ENCODE data around the gene MYB. TPM values are rescaled to one million over a fixed set of nuclear protein-coding genes. Genes with fewer than 3 reads are reported as not detected.

Gene MYB
- total RNA-seq, 1 experiment from 2014 or later = 3.7 TPM

DNA sequence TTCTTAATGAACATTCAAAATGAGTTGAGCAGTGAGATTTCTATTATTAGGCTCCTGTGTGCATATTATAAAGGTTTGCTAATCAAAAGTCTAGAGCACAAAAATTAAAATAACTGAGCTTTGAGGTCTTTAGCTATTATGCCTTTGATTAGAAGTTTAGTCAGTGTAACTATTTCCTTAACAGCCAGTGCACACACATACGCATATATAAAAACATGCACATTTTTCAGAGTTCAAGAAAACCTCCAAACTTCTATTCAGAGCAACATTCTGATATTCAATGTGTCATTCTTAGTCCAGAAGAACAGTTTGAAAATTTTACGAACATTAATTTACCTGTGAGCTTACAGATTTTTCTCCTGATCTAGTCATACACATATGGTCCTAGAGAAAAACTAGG lies 48.3 kb upstream of the MYB start (continued):
- no peak for TF ChIP-seq FOSL1 (IDR thresholded peaks at IDR 0.05; ENCODE audit: low read depth)
- no peak for TF ChIP-seq EGR1 (IDR thresholded peaks at IDR 0.05; ENCODE audit: low read depth)
- TF ChIP-seq, protein P1, sequence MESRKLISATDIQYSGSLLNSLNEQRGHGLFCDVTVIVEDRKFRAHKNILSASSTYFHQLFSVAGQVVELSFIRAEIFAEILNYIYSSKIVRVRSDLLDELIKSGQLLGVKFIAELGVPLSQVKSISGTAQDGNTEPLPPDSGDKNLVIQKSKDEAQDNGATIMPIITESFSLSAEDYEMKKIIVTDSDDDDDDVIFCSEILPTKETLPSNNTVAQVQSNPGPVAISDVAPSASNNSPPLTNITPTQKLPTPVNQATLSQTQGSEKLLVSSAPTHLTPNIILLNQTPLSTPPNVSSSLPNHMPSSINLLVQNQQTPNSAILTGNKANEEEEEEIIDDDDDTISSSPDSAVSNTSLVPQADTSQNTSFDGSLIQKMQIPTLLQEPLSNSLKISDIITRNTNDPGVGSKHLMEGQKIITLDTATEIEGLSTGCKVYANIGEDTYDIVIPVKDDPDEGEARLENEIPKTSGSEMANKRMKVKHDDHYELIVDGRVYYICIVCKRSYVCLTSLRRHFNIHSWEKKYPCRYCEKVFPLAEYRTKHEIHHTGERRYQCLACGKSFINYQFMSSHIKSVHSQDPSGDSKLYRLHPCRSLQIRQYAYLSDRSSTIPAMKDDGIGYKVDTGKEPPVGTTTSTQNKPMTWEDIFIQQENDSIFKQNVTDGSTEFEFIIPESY (IDR thresholded peaks at IDR 0.05; ENCODE audit: extremely low read depth, insufficient replicate concordance, low read length) = no peak
- no peak for TF ChIP-seq POLR2A (IDR thresholded peaks at IDR 0.05; ENCODE audit: borderline replicate concordance, extremely low read depth, insufficient read depth, insufficient read length)

DNA sequence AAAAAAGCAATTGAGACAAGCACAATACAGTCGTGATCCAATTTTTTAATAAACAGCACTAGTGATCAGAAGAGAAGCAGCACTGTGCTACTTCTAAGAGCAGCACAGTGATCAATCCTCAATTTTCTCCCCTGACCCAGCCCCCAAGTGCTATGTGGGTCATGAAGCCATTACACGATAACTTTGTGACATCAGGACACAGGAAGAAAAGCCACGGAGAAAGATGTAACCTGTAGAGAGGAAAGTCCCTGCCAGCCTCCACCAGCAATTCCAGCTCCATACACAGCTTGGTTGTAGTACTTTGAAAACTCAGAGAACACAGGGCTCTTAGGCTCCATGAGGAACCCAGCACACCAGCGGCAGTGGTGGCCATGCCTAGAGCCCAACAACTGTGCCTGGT lies 45.3 kb upstream of the MYB start:
- Histone ChIP-seq H3K79me2 (ENCODE audit: insufficient read depth, low read length) (no peaks in the 10 kb centered on the region), H3K9me2 (ENCODE audit: insufficient read depth) (no peaks in the 10 kb centered on the region), H3K9ac (ENCODE audit: low read length) (no peak overlapping the region), H3K36me3 (ENCODE audit: control insufficient read depth in 1 of 2, insufficient read depth in 2 of 2, low read length in 2 of 2) (no peaks in the 10 kb centered on the region), H2AFZ (ENCODE audit: low read depth, low read length, poor library complexity, severe bottlenecking) (no peak overlapping the region), H3K27me3 (ENCODE audit: insufficient read depth, low read length) (no peaks in the 10 kb centered on the region), H3K27ac (ENCODE audit: low read depth, low read length) (no peak overlapping the region), H3K4me3 (replicated peaks in 1 of 2; ENCODE audit: low read depth in 1 of 2, low read length in 2 of 2) (no peak overlapping the region), H4K20me1 (ENCODE audit: insufficient read depth) (no peaks in the 10 kb centered on the region), H3K9me3 (ENCODE audit: control insufficient read depth in 1 of 2, insufficient read depth in 1 of 2, low read depth in 1 of 2, low read length in 2 of 2) (no peaks in the 10 kb centered on the region), H3K4me2 (ENCODE audit: low read length) (no peak overlapping the region), H3K4me1 (ENCODE audit: control insufficient read depth in 1 of 2, insufficient read depth in 2 of 2, low read length in 2 of 2) (no peaks in the 10 kb centered on the region)
- POLR2A ChIA-PET = no interaction called here
- RAD21 ChIA-PET (ENCODE audit: low non-redundant PET in 1 of 2, low total read pairs in 2 of 2, uncharacterized antibody in 2 of 2, unreplicated experiment in 2 of 2) = no interaction called here
- intact Hi-C loops (cut with micrococcal nuclease) = no loop called here
- BruUV-seq (replicated peaks) = no TSS peak
- CTCF ChIA-PET = no interaction called here
- TF ChIP-seq, protein P2, sequence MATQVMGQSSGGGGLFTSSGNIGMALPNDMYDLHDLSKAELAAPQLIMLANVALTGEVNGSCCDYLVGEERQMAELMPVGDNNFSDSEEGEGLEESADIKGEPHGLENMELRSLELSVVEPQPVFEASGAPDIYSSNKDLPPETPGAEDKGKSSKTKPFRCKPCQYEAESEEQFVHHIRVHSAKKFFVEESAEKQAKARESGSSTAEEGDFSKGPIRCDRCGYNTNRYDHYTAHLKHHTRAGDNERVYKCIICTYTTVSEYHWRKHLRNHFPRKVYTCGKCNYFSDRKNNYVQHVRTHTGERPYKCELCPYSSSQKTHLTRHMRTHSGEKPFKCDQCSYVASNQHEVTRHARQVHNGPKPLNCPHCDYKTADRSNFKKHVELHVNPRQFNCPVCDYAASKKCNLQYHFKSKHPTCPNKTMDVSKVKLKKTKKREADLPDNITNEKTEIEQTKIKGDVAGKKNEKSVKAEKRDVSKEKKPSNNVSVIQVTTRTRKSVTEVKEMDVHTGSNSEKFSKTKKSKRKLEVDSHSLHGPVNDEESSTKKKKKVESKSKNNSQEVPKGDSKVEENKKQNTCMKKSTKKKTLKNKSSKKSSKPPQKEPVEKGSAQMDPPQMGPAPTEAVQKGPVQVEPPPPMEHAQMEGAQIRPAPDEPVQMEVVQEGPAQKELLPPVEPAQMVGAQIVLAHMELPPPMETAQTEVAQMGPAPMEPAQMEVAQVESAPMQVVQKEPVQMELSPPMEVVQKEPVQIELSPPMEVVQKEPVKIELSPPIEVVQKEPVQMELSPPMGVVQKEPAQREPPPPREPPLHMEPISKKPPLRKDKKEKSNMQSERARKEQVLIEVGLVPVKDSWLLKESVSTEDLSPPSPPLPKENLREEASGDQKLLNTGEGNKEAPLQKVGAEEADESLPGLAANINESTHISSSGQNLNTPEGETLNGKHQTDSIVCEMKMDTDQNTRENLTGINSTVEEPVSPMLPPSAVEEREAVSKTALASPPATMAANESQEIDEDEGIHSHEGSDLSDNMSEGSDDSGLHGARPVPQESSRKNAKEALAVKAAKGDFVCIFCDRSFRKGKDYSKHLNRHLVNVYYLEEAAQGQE (IDR thresholded peaks at IDR 0.05; ENCODE audit: low read depth) = no peak
- TF ChIP-seq, protein P3, sequence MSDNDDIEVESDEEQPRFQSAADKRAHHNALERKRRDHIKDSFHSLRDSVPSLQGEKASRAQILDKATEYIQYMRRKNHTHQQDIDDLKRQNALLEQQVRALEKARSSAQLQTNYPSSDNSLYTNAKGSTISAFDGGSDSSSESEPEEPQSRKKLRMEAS (IDR thresholded peaks at IDR 0.05) = no peak
- TF ChIP-seq YY1 (IDR thresholded peaks at IDR 0.05; ENCODE audit: extremely low read depth, insufficient replicate concordance, low read depth, low read length) = no peak
- no peak for TF ChIP-seq ZNF274 (IDR thresholded peaks at IDR 0.05; ENCODE audit: low read depth, low read length)
- TF ChIP-seq SRF (IDR thresholded peaks at IDR 0.05; ENCODE audit: low read depth) = no peak
- TF ChIP-seq POLR2A (IDR thresholded peaks at IDR 0.05; ENCODE audit: borderline replicate concordance, extremely low read depth, insufficient read depth, insufficient read length) = no peak
- no peak for TF ChIP-seq SIN3A (IDR thresholded peaks at IDR 0.05; ENCODE audit: low read depth)
- DNase-seq (ENCODE audit: low read depth, low spot score) (no peak), ATAC-seq (no peak)
